ENCODE results near the gene BDKRB2. TPM values are rescaled to one million over a fixed set of nuclear protein-coding genes. Genes with fewer than 3 reads are reported as not detected.

Gene BDKRB2
- total and polyA plus RNA-seq, 2 of the 8 experiments (the other 6 are each of a cell fraction or from before 2014, with no cell fraction given) = 0.13 to 0.21 TPM

GRCh38 chr14:96217376-96217913 is 12.8 kb downstream of the BDKRB2 start:
- Histone ChIP-seq H3K23ac (ENCODE audit: insufficient read length) (no peak overlapping the region), H3K23me2 (ENCODE audit: low read depth, low read length) (no peaks in the 10 kb centered on the region), H3K18ac (ENCODE audit: extremely low read depth, low read length) (no peak overlapping the region), H4K5ac (ENCODE audit: insufficient read length, low read depth, low read length) (no peak overlapping the region), H4K8ac (ENCODE audit: extremely low read depth, insufficient read depth, low read length) (no peak overlapping the region), H2BK12ac (ENCODE audit: low read depth, low read length) (no peak overlapping the region), H3K27me3 (replicated peaks in 1 of 4; ENCODE audit: control insufficient read depth in 3 of 4, extremely low read depth in 1 of 4, insufficient read depth in 3 of 4, low read length in 3 of 4) (no peaks in the 10 kb centered on the region), H2AFZ (ENCODE audit: low read length) (no peak overlapping the region), H3K14ac (ENCODE audit: insufficient read length) (no peak overlapping the region), H2AK5ac (ENCODE audit: low read depth, low read length) (no peak overlapping the region), H4K20me1 (replicated peaks in 1 of 2; ENCODE audit: control insufficient read depth in 1 of 2, insufficient read depth in 2 of 2, low read length in 2 of 2) (peaks cover 0 to 2% of the 10 kb centered on the region in 2 experiments), H3K79me1 (ENCODE audit: low read depth, low read length) (no peaks in the 10 kb centered on the region), H3K4me2 (ENCODE audit: insufficient read depth in 1 of 2, low read depth in 2 of 2, low read length in 2 of 2) (no peak overlapping the region), H2BK20ac (ENCODE audit: low read length) (no peak overlapping the region), H2BK5ac (ENCODE audit: low read depth, low read length) (no peak overlapping the region), H3K27ac (ENCODE audit: low read depth, low read length) (no peak overlapping the region), H3K9me3 (ENCODE audit: insufficient read depth in 2 of 2, low read depth in 1 of 2, low read length in 1 of 2) (no peaks in the 10 kb centered on the region; a peak in 1 of 4 replicates), H3K4me1 (replicated peaks in 1 of 4; ENCODE audit: control insufficient read depth in 3 of 4, insufficient read depth in 4 of 4, low read length in 3 of 4) (no peaks in the 10 kb centered on the region), H2BK120ac (replicated peaks; ENCODE audit: low read depth, low read length) (no peak overlapping the region), H4K91ac (replicated peaks; ENCODE audit: insufficient read length, low read length) (no peak overlapping the region), H3K36me3 (ENCODE audit: control insufficient read depth in 2 of 4, insufficient read depth in 4 of 4, low read length in 3 of 4) (no peaks in the 10 kb centered on the region), H3K56ac (replicated peaks; ENCODE audit: insufficient read length, low read depth, low read length) (no peak overlapping the region), H2BK15ac (ENCODE audit: low read length) (no peak overlapping the region), H3K9ac (replicated peaks in 1 of 4; ENCODE audit: extremely low read depth in 1 of 4, low read depth in 3 of 4, low read length in 3 of 4) (no peak overlapping the region), H3K4me3 (ENCODE audit: extremely low read depth in 1 of 4, insufficient read depth in 2 of 4, low read depth in 3 of 4, low read length in 4 of 4) (no peak overlapping the region), H3K4ac (replicated peaks; ENCODE audit: insufficient read length, low read depth, low read length) (no peak overlapping the region), H3K79me2 (ENCODE audit: control insufficient read depth in 1 of 2, insufficient read depth in 2 of 2, low read length in 2 of 2) (no peaks in the 10 kb centered on the region)
- CTCF ChIA-PET (ENCODE audit: partially characterized antibody) = interaction anchor here (0.6 to 2.1 kb wide), 3 partner anchors 17 to 663 kb away, joined by 3 to 9 read pairs (median 3); no protein-coding TSS in a partner anchor
- DNase-seq (ENCODE audit: low read depth in 1 of 2, low spot score in 2 of 2) (no peak), FAIRE-seq (no peak)
- 86% methylated on average over 8 of the region's 8 CpGs; no CpG with 5 or more reads in 1 of the 2 experiments for WGBS, 2 experiments (ENCODE audit: extremely low coverage in 1 of 2, insufficient coverage in 1 of 2, insufficient read length in 1 of 2, insufficient replicate concordance in 2 of 2, low coverage in 1 of 2, low lambda C conversion rate in 2 of 2, missing lambda C conversion rate in 1 of 2)
- POLR2A ChIA-PET (ENCODE audit: partially characterized antibody) = no interaction called here
- no peak for TF ChIP-seq RAD21 (IDR thresholded peaks at IDR 0.05 in 1 of 2, conservative IDR thresholded peaks at IDR 0.05 in 1 of 2; ENCODE audit: low read depth in 2 of 2, low read length in 2 of 2)
- no peak for TF ChIP-seq ATF3 (IDR thresholded peaks at IDR 0.05; ENCODE audit: insufficient read depth, low read depth, low read length)
- TF ChIP-seq CHD1 (IDR thresholded peaks at IDR 0.05; ENCODE audit: low read depth, low read length) = no peak
- no peak for TF ChIP-seq EGR1 (IDR thresholded peaks at IDR 0.05; ENCODE audit: borderline replicate concordance, low read depth, low read length)
- TF ChIP-seq RXRA (IDR thresholded peaks at IDR 0.05; ENCODE audit: insufficient read depth, low read depth, low read length) = no peak
- no peak for TF ChIP-seq PHF8 (conservative IDR thresholded peaks at IDR 0.05; ENCODE audit: low read depth, low read length)
- no peak for TF ChIP-seq BCL11A (IDR thresholded peaks at IDR 0.05; ENCODE audit: low read depth in 2 of 2, low read length in 2 of 2)
- TF ChIP-seq, protein P1, sequence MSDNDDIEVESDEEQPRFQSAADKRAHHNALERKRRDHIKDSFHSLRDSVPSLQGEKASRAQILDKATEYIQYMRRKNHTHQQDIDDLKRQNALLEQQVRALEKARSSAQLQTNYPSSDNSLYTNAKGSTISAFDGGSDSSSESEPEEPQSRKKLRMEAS (IDR thresholded peaks at IDR 0.05) = no peak
- TF ChIP-seq EZH2 (IDR thresholded peaks at IDR 0.05; ENCODE audit: low read depth, low read length, severe bottlenecking) = no peak
- no peak for TF ChIP-seq USF2 (IDR thresholded peaks at IDR 0.05; ENCODE audit: low read length)
- TF ChIP-seq SP2 (IDR thresholded peaks at IDR 0.05; ENCODE audit: low read length) = no peak

Measured in H1 (cell line).